Tongue (tissue), 2 donors: ENCODE measurements around the gene ZNHIT1. TPM values are rescaled to one million over a fixed set of nuclear protein-coding genes. Genes with fewer than 3 reads are reported as not detected.

Source experiments
- DNase-seq: peaks from one replicate; pipeline ENCODE4 v3.0.0-alpha.2; 2015
- total RNA-seq: library from RNA; depleted of rRNA; stranded (reverse); fragments of >200 nt; gene quantifications from one replicate; pipeline ENCODE4 v1.2.3, GENCODE V29; 2014

Gene ZNHIT1
- 38.2 TPM for total RNA-seq

DNA sequence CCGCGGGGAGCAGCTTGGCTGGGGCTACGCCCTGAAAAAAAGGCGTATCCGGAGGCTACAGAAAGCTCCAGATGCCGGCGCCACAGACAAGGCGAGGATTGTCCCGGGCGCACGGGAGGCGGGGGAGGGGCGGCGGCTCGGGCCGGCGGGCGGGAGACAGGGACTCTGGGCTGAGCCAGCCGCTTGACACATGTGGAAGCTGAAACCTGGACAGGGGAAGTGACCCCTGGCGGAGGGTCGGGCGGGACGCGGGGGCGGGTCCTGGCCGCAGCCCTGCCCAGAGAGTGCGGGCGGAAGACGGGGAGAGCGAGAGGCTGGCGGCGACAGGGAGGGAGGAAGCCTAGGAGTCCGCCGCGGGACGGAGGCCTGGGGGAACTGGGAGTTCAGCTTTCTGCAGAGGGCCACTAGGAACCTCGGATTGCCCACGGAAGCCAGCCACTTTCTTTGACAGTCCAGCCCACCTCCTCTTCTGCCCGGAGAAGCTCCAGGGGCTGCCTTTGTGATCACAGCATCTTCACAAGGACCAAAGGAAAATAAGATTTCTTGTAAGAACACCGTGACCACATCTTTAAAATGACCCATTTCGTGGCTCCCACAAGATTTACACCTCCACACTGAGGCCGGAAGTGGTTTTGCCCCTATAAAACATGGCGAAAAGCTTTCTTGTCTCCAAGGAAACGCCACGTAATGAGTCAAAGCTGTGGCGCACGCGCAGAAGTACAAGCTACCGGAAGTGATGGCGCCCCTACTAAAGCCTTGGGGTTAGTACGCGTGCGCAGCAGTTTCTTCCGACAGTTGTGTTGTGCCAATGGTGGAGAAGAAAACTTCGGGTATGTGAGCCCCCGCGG lies at the start of gene ZNHIT1, which contains the start of gene PLOD3:
Gene ZNHIT1 (plus strand): TSS at position 778 of the 848 bp plus-strand sequence. CDS start 31 bp downstream, at position 809.
Gene PLOD3 (minus strand): TSS at position 194 of the 848 bp plus-strand sequence. CDS start 307 bp downstream, outside the sequence.
- DNase-seq: peak; percentile 100

DNA sequence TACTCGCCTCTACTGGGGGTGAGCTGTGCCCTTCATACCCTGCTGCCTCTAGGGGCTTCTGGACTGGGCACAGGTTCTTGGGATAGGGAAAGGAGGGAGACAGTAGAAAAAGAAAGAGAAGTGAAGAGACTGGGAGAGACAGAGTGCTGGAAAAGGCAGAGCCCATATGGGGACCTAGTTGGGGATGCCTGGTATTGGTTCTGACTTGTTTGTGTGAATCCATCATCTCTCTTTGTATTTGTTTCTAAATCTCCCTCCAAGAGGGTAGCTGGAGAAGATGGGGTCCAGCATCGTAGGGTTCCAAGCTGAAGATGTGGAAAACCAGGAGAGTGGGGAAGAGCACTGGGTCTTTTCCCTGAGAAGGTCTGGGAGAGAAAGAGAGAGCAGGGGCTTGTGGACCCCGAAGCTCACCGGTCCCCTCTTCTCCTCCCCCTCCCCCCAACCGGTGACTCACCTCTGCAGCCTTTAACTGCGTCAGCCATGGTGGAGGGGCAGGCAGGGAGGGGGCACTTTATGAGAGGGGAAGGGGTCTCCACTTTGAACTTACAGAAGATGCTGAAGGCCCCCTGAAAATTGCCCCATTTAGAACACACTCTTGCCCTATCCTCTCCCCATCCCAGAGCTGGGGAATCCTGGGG lies 49.4 kb upstream of the ZNHIT1 start:
- no peak for DNase-seq

DNA sequence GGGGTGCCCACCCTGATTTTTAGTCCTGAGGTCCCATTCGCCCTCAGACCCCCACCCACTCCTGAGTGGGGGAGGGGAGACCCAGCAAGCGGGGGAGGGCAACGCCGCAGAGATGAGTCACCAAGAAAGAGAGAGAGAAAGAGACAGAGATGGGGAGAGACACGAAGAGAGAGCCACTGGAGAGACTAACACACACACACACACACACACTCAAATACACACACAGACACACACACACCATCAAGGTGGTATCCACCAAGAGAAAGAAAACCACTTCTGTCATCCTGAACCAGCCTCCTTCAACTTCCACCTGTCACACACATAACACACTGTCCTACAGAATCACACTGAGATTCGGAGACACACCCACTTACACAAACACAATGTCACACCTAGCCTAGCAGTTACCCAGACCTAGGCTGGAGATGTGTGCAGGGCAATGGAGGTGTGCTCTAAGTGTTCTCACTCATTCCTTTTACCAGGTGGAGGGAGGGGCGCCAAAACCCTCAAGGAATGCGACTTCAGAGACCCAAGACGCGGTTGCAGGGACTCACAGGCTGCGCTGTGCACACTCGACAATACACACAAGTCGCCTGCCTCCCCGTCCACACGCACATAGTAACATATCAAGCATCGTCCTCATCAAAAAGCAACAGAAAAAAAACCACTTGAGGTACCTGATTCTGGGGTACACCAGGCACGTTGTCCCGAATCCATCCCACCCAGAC lies 48.7 kb upstream of the ZNHIT1 start:
- DNase-seq: no peak

DNA sequence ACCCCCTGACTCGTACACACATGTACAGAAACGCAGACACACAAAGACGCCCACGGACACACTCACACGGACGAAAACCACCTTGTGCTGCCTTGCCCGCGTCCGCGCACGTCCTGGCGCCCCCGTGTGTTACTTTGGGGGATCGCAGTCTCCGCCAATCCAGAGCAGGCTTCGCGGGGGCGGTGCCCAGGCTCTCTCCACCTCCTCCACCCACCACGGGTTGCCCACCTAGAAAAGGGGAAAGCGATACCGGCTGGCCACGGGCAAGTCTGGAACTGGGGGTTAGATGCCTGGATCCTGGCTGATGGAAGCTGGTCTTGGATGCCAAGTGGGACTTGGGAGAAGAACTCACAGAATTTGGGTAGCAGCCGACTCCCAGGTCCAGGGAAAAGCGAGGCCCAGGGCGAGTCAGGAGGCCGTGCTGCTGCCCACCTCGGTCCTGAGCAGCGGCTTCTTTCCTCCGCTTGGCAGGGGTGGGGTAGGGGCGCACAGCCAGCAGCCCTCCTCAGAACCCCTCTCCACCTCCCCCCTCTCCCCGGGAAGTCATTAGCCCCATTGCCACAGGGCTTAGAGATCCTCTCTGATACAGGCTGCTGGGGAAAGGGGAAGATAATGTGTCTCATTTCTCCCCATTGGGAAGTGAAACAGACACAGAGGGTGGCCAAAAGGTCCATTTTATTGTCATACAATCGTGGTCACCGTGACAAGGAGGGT lies 48.0 kb upstream of the ZNHIT1 start:
- DNase-seq: peak; percentile 69

DNA sequence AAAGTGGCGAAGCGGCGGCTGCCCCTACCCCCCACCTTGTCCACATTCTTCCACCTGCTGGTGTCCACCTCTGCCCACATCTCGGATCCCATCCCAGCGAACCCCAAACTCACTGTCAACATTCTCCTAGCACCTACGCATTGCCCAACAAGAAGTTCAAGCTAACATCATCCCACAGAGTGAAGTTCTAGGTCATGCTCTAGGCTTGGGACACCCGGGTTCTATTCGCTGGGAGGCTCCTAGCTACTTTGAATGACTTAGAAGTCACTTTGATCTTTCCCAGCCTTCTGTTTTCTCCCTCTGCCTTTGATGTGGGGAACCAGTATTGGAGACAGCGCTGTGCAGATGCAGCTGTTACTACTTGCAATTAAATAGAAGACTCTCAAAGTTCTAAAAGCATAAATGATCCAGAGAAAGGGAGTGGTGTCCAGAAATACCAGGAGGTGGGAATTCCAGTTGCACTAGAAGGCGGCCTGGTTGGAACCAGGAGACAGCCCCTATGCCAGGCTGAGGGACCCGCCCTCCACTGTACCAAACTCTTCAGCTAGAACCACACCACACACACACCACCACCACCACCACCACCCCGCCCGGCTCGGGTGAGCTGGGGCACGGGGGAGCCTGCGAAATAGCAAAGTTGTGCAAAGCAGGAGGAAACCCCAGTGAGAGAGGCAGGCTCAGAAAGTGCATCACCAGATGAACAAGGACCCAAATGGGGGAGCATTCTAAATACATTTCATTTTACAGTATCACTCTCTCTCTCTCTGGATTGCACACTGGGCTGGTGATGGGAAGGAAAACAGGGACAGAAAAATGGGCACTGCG lies 47.1 kb upstream of the ZNHIT1 start:
- DNase-seq: no peak

DNA sequence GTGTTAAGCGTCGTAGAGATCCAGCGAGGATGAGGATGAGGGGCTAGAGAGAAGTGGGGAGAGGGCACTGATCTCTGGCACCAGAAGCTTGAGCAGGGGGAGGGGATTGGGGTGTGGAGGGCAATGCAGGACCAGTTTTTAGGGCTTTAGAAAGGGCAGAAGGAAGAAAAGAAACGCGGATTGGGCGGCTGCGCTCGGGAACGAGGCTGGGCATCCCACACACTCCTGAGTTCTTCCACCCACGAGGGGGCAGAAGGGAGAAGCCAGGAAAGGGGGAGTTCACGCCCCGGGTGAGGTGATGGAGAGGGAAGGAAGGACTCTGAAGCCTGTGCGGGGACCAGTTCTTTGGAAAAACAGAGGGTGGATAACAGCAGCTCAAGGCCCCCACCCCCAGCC lies 46.5 kb upstream of the ZNHIT1 start:
- DNase-seq: no peak

DNA sequence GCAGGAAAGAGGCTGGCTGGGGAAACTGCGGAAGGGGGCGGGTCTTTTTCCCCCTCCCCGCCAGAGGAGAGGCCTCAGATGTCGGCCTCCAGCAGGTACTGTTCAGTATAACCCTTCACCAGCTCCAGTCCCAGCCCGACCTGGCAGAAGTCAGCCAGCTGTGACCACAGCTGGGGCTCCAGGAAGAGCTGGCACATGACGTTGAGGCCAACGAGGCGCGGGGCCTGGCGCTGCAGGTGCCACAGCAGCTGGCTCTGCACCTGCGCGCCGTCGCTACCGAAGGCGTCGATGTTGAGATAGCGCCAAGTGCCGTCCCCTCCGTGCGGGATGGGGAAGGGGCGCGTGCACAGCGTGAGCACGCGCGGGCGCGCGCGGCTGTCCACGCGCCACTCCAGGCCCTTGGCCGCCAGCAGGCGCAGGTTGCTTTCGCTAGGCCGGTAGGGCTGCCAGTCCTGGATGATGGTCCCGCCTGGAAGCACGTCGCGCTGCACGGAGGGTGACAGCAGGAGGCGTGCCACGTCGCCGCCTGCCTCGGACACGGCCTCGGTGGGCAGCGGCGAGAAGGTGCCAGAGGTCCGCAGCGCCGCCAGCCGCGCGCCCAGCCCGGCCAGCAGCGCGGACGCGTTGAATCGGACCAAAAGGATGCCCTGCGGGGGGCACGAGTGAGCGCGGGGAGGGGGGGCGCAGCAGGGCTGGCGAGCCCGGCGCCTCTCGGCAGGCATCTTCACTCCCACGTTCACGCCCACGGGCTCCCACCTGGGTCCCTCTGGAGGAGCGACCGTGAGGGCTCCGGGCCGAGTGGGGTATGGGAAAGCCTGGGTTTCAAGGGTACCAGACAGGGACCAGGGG lies 45.7 kb upstream of the ZNHIT1 start:
- DNase-seq: no peak

DNA sequence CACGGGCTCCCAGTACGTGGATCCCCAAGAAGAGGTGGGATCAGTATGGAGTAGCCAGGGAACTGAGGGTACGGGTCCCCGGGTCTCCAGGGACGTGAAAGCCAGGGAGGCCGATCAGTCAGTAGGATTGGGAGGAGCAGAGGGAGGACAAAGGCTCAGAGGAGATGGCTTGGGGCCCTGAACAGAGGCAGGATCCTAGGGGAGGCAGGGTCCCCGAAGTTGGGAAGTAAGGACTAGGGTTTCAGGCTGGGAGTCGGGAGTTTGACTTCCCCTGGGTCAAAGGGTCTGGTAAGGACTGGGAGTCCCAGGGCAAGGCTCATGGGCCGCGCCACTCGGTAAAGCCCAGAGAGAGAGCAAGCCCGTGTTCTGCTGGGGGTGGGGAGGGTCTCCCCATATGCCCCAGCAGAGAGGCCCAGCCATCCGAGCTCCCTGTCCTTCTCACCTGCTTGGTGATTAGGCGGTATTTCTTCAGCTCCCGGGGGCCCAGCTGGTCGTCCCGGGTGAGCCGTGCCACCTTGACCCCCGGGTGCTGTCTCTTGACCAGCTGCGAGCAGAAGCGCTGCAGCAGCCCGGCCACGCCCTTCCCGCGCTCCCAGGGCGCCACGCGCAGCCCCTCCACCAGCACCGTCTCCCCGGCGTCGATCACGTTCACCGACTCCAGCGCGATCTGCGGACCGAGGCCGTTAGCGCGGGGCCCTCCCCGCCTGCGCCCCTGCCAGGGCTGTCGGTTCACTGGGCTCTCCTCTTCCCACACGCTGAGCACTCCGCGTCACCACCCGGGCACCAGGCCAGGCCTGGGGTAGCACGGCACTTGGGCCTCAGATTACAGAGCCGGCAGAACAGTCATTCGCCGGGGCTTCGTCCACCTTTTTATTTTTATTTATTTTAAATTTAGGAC lies 44.9 kb upstream of the ZNHIT1 start:
- DNase-seq: peak; percentile 75

DNA sequence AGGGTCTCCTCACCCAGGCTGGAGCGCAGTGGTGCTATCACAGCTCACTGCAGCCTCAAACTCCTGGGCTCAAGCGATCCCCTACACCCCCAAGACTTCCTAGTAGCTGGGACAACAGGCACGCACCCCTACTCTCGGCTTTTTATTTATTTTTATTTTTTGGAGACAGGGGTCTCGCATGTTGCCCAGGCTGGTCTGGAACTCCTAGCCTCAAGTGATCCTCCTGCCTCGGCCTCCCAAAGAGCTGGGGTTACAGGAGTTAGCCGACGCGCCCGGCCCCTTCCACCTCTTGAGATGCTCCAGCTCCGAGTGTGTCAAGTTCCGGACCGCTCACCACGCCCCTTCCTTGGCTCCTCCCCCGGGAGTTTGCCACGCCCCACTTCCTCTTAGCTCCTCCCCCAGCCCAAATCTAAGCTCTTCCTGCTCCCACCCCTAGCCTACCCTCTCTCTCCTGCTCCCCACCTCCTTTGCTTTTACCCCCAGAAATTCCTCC lies 44.2 kb upstream of the ZNHIT1 start:
- DNase-seq: no peak

DNA sequence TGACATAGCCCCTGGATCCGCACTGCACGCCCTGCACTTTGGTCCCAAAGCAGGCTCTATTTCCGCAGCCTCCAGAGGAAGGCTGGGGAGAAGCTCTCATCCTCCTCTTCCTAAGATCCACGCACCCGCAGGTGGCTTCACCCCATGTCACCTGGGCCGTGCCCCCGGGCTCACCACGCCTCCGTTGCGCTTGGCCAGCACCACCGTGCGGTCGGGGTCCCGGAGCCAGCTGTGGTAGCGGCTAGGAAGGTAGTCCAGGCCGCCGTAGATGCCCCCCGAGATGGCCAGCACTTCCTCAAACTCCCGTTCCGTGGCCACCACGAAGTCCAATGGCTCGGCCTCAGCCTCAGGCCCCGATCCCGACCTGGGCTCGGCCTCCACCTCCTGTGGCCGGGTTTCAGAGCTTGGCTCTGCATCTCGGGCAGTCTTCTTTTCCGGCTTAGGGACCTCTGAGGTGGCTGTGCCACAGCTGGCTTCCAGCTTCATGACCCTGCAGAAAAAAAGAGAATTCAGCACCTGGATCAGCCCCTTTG lies 43.6 kb upstream of the ZNHIT1 start:
- DNase-seq: no peak

DNA sequence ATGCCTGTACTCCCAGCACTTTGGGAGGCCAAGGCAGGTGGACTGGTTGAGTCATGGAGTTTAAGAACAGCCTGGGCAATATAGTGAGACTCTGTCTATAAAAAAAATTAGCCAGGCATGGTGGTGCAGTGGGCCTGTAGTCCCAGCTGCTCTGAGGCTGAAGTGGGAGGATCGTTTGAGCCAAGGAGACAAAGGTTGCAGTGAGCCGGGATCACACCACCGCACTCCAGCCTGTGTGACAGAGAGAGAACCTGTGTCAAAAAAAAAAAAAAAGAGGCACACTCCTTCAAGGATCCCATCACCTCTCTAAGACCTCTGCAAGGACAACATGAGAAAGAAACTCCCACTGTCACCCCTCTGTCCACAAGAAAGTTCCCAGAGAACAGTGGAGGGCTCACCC lies 42.3 kb upstream of the ZNHIT1 start:
- no peak for DNase-seq

DNA sequence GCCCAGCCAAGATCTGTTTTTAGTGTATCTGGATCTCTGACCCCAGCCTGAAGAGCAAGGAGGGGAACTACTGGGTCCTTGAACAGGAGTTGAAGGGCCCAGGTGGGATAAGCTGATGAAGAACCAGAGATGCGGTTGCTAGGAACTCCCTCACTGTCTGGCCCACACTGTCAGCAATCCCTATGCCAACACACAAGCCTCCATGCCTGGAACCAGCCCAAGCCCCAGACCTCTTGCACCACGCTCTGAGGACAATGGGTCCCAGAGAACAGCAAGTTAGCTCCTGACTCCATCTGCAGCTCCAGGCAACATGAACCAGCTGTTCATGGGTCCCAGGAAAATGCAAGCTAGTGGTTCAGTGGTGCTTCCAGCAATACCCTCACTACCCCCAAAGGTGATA lies 40.3 kb upstream of the ZNHIT1 start:
- no peak for DNase-seq

DNA sequence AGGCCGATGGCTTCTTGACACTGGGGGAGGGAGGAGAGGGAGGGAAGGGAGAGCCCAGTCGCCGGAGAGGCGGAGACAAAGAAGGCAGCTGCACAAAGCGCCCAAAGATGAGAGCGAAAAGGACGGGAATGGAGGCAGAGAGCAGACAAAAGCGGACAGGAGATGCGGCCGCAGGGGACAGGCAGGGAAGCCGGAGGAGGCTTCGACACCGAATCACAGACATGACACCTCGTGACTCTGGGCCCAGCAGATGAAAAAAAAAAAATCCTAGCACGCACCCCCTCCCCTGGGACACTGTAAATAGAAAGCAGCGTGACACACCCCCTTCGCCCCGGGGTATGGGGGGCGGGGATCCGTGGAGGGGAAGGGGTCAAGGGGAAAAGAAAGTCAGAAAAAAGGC lies 38.8 kb upstream of the ZNHIT1 start:
- no peak for DNase-seq

DNA sequence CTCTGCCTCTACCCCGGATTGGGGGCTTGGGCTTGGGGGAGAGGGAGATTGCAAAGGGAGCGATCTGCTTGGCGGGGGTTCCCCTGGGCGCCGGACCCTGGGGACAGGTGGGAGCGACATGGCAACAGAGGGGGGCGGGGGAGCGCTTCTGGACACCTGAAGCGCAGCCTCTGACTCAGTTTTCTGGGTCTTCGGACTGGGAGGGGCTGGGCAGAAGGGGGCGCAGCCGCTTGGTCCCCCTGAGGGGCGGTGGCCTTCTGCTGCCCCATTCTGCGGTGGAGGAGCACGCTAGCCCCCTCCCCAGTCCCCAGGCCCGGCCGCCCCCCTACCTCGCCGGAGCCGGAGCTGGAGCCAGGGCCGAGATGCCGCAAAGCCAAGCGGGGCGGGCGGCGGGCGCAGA lies 38.3 kb upstream of the ZNHIT1 start:
- DNase-seq: no peak

DNA sequence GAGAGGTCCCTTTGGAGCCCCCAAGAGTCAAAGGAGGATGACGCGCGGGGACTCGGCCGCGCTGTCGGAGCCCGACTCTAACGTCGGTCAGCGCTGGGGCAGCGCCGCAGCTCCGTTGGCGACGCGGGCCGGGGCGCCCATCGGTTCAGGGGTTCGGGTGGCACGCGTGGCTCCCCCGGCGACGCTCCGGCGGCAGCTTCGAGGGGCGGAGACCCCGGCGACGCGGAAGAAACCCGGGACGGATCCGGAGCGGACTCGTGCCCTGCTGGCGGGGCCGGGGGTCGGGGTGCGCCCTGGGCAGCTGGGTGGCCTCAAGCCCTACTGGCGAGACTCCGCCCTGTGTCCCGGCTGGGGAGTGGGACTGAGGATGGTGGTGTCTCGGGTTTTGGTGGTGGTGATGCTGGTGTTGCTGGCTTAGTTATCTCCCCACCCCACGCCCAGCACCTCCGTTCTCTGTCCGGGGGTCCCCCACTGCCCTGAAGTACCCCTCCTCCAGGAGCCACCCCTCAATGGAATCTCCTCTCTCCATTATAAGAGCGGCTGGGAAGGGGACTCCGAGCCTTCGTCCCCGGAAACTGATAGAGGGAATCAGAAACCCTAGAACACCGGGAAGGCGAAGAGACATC lies 37.7 kb upstream of the ZNHIT1 start, which contains the start of gene NAT16:
Gene NAT16 (minus strand): TSS at position 164 of the 626 bp plus-strand sequence. CDS start 5,486 bp downstream, outside the sequence.
- no peak for DNase-seq

DNA sequence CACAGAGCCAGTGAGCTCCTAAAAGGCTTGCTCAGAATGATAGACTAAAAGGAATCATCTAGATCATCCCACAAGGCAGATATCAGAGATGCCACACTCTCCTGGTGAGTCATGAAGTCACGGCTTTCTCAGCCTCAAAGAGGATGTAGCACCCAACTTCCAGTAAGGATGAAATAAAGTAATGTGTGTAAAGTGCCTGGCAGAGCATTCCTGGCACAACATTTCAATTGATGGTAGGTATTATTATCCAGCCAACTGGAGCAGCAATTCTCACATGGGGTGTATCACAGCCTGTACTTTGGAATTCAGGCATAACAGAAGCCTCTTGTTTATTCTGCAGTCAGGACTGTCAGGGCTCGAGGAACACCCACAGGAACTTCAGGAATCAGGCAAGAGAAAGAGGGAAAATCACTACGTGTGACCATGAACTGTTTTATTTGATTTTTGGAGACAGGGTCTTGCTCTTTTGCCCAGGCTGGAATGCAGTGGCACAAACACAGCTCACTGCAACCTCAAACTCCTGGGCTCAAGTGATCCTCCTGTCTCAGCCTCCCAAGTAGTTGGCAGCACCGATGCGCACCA lies 32.6 kb upstream of the ZNHIT1 start:
- no peak for DNase-seq

DNA sequence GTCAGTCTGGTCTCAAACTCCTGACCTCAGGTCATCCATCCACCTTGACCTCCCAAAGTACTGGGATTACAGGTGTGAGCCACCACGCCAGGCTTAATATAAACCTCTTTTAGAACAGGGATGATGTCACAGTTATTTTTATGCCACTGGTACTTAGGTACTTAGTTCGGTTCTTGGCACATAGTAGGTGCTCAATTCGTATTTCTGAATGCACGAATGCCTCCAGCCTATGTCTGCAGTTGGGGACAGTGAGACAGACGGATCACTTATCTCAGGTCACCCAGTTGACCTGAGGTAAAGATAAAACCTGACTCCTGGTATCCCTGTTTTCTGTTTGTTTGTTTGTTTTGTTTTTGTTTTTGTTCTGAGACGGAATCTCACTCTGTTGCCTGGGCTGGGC lies 31.8 kb upstream of the ZNHIT1 start:
- no peak for DNase-seq
